Natural killer cell (primary cell): ENCODE measurements around the gene SRRT. TPM values are rescaled to one million over a fixed set of nuclear protein-coding genes. Genes with fewer than 3 reads are reported as not detected.

Experiments used
- ATAC-seq, 3 donors: fragments of 150-1000 bp in 2 of 3; fragments of 200-7000 bp in 1 of 3; cut with Tn5 transposase; 1 replicate in 1 of 3; 2 replicates in 2 of 3; pipeline ENCODE4 v1.10.0; 2021; ENCODE audit warnings: mild to moderate bottlenecking in 2 of 3, moderate library complexity in 2 of 3
- DNase-seq, 2 donors: peaks; one replicate each; pipeline versions ENCODE4 v3.0.0 to v3.0.0-alpha.2; 2013 to 2021; ENCODE audit warnings: mixed read lengths in 1 of 2
- H3K27ac ChIP-seq: one replicate; pipeline ENCODE4 v1.5.1; 2013; ENCODE audit warnings: mild to moderate bottlenecking, low read length
- H3K27me3 ChIP-seq: one replicate; pipeline ENCODE4 v1.6.1; 2013; ENCODE audit warnings: low read length; ENCODE audit not compliant: control insufficient read depth, insufficient read depth
- H3K36me3 ChIP-seq: one replicate; pipeline ENCODE4 v1.6.1; 2013; ENCODE audit warnings: low read length; ENCODE audit not compliant: control insufficient read depth, insufficient read depth
- H3K4me1 ChIP-seq: one replicate; pipeline ENCODE4 v1.6.1; 2013; ENCODE audit warnings: low read length; ENCODE audit not compliant: control insufficient read depth, insufficient read depth
- H3K4me3 ChIP-seq: one replicate; pipeline ENCODE4 v1.5.1; 2013; ENCODE audit warnings: low read length
- H3K9me3 ChIP-seq: one replicate; pipeline ENCODE4 v1.6.1; 2013; ENCODE audit warnings: low read length; ENCODE audit not compliant: control insufficient read depth, insufficient read depth
- H3K27ac Mint-ChIP-seq, 2 donors: one replicate each; pipeline ENCODE4 v1.8.0; 2022; ENCODE audit warnings: mild to moderate bottlenecking in 2 of 2, mixed read lengths in 2 of 2, moderate library complexity in 1 of 2
- H3K27me3 Mint-ChIP-seq, 2 donors: one replicate each; pipeline ENCODE4 v1.8.0; 2022; ENCODE audit warnings: low read depth in 2 of 2, mixed read lengths in 2 of 2
- H3K36me3 Mint-ChIP-seq: one replicate; pipeline ENCODE4 v1.8.0; 2022; ENCODE audit warnings: mixed read lengths
- H3K4me1 Mint-ChIP-seq, 2 donors: one replicate each; pipeline ENCODE4 v1.8.0; 2022; ENCODE audit warnings: mixed read lengths in 2 of 2
- H3K4me3 Mint-ChIP-seq: one replicate; pipeline ENCODE4 v1.8.0; 2022; ENCODE audit warnings: mild to moderate bottlenecking, moderate library complexity, mixed read lengths
- H3K9me3 Mint-ChIP-seq, 2 donors: one replicate each; pipeline ENCODE4 v1.8.0; 2022; ENCODE audit warnings: mixed read lengths in 2 of 2
- CTCF ChIP-seq: fragments of 200-600 bp; IDR thresholded peaks from one replicate; pipeline ENCODE4 v1.8.0; 2022; ENCODE audit warnings: antibody characterized with exemption
- WGBS: methylation state at CpG from one replicate; pipeline ENCODE4 v1.1.7; 2013; ENCODE audit warnings: missing lambda C conversion rate; ENCODE audit not compliant: insufficient coverage; 5-methylcytosine and 5-hydroxymethylcytosine counted together
- intact Hi-C: fragments of 100-400 bp; cut with micrococcal nuclease; formaldehyde crosslinking; loops from one replicate; pipeline ENCODE4 v1.14.2; 2022
- total RNA-seq, 4 donors: library from RNA; stranded (reverse); fragments of 120-200 nt in 1 of 4; gene quantifications; one replicate each; pipeline versions ENCODE4 v1.2.3 to v1.2.4, GENCODE V29; 2013 to 2022

The SRRT gene
- total RNA-seq, 3 donors from 2014 or later (not counting 1 experiment from before 2014, with no cell fraction given), result 281 to 307 (median 288) TPM

- no peak for TF ChIP-seq CTCF
- peak overlapping the region; percentile 84 for H3K4me3 Mint-ChIP-seq
- Histone ChIP-seq H3K36me3 (no peaks in the 10 kb centered on the region), H3K9me3 (no peaks in the 10 kb centered on the region), H3K27me3 (no peaks in the 10 kb centered on the region), H3K27ac (peak overlapping the region; percentile 37), H3K4me3 (peak overlapping the region; percentile 55), H3K4me1 (peaks cover 15% of the 10 kb centered on the region)
- peak overlapping the region; percentile 67 to 72 for H3K27ac Mint-ChIP-seq
- no peaks in the 10 kb centered on the region for H3K36me3 Mint-ChIP-seq
- 7% methylated on average over 37 of the region's 37 CpGs for WGBS
- DNase-seq, result peak; percentile 65 to 87
- H3K27me3 Mint-ChIP-seq, result peaks cover 0 to 4% of the 10 kb centered on the region in 2 donors
- intact Hi-C loops, result no loop called here
- no peaks in the 10 kb centered on the region for H3K9me3 Mint-ChIP-seq
- peaks cover 5 to 14% of the 10 kb centered on the region in 2 donors for H3K4me1 Mint-ChIP-seq
- peak; percentile 86 to 99 (median 97) for ATAC-seq
These were observed 37.6 kb upstream of the SRRT start for GRCh38 chr7:100837099-100837836.

- Histone ChIP-seq H3K9me3 (no peaks in the 10 kb centered on the region), H3K27ac (no peak overlapping the region), H3K36me3 (no peaks in the 10 kb centered on the region), H3K4me3 (no peak overlapping the region), H3K27me3 (no peaks in the 10 kb centered on the region), H3K4me1 (peaks cover 15% of the 10 kb centered on the region)
- no peak for TF ChIP-seq CTCF
- DNase-seq, result no peak
- no peak for ATAC-seq
- peaks cover 5 to 14% of the 10 kb centered on the region in 2 donors for H3K4me1 Mint-ChIP-seq
- no peaks in the 10 kb centered on the region for H3K36me3 Mint-ChIP-seq
- intact Hi-C loops, result no loop called here
- no peak overlapping the region for H3K4me3 Mint-ChIP-seq
- H3K27ac Mint-ChIP-seq, result no peak overlapping the region
- peaks cover 0 to 3% of the 10 kb centered on the region in 2 donors for H3K27me3 Mint-ChIP-seq
- H3K9me3 Mint-ChIP-seq, result no peaks in the 10 kb centered on the region
- 96% methylated on average over 18 of the region's 18 CpGs for WGBS
These were observed 35.5 kb upstream of the SRRT start for GRCh38 chr7:100839361-100839760.

GRCh38 chr7:100840470-100841100 is 34.3 kb upstream of the SRRT start:
- Mint-ChIP-seq H3K36me3 (no peaks in the 10 kb centered on the region), H3K4me3 (no peak overlapping the region), H3K27ac (no peak overlapping the region), H3K9me3 (no peaks in the 10 kb centered on the region), H3K4me1 (peaks cover 5 to 14% of the 10 kb centered on the region in 2 donors), H3K27me3 (peaks cover 0 to 2% of the 10 kb centered on the region in 2 donors)
- no peak overlapping the region for H3K4me3 ChIP-seq
- intact Hi-C loops, result no loop called here
- no peak for TF ChIP-seq CTCF
- no peaks in the 10 kb centered on the region for H3K9me3 ChIP-seq
- H3K27ac ChIP-seq, result no peak overlapping the region
- no peaks in the 10 kb centered on the region for H3K27me3 ChIP-seq
- peaks cover 15% of the 10 kb centered on the region for H3K4me1 ChIP-seq
- WGBS, result 97% methylated on average over 6 of the region's 8 CpGs
- ATAC-seq, result no peak
- no peaks in the 10 kb centered on the region for H3K36me3 ChIP-seq
- no peak for DNase-seq
